Neural progenitor cell (in vitro differentiated cells): ENCODE data around the gene IL11RA. TPM values are rescaled to one million over a fixed set of nuclear protein-coding genes. Genes with fewer than 3 reads are reported as not detected.

ENCODE experiments used
- DNase-seq: peaks from one replicate; pipeline ENCODE4 v3.0.0-alpha.2; 2016; ENCODE audit warnings: low spot score
- H2AFZ ChIP-seq: fragments of 200-600 bp; sonication (generic); replicated peaks from 2 replicates; pipeline ENCODE4 v1.6.1; 2016; ENCODE audit warnings: antibody characterized with exemption
- H3F3A ChIP-seq: fragments of 200-600 bp; sonication (generic); 2 replicates; pipeline ENCODE4 v1.6.1; 2016; ENCODE audit warnings: antibody characterized with exemption, low read depth
- H3K27ac ChIP-seq: fragments of 200-600 bp; sonication (generic); 2 replicates; pipeline ENCODE4 v1.5.1; 2016; ENCODE audit warnings: mild to moderate bottlenecking
- H3K27me3 ChIP-seq: fragments of 200-600 bp; sonication (generic); 2 replicates; pipeline ENCODE4 v1.6.1; 2016; ENCODE audit warnings: mild to moderate bottlenecking, moderate library complexity
- H3K36me3 ChIP-seq: fragments of 200-600 bp; sonication (generic); 2 replicates; pipeline ENCODE4 v1.5.1; 2016
- H3K4me1 ChIP-seq: fragments of 200-600 bp; sonication (generic); 2 replicates; pipeline ENCODE4 v1.6.1; 2016; ENCODE audit warnings: mixed run types
- H3K4me2 ChIP-seq: fragments of 200-600 bp; sonication (generic); 2 replicates; pipeline ENCODE4 v1.6.1; 2016
- H3K4me3 ChIP-seq: fragments of 200-600 bp; sonication (generic); 2 replicates; pipeline ENCODE4 v1.5.1; 2016
- H3K79me2 ChIP-seq: fragments of 200-600 bp; sonication (generic); 2 replicates; pipeline ENCODE4 v1.6.1; 2016; ENCODE audit warnings: low read depth
- H3K9ac ChIP-seq: fragments of 200-600 bp; sonication (generic); 2 replicates; pipeline ENCODE4 v1.6.1; 2016
- H3K9me3 ChIP-seq: fragments of 200-600 bp; sonication (generic); 2 replicates; pipeline ENCODE4 v1.5.1; 2016; ENCODE audit warnings: low read depth
- H4K20me1 ChIP-seq: fragments of 200-600 bp; sonication (generic); 2 replicates; pipeline ENCODE4 v1.6.1; 2016; ENCODE audit warnings: low read depth
- H3K27ac Mint-ChIP-seq: 3 replicates; pipeline ENCODE4 v1.8.0; 2021; ENCODE audit warnings: mixed read lengths
- H3K27me3 Mint-ChIP-seq: 2 replicates; pipeline ENCODE4 v1.8.0; 2022; ENCODE audit warnings: low read depth, mild to moderate bottlenecking, inconsistent platforms, moderate library complexity, mixed read lengths; ENCODE audit not compliant: insufficient read depth
- H3K36me3 Mint-ChIP-seq: 3 replicates; pipeline ENCODE4 v1.8.0; 2021; ENCODE audit warnings: mixed read lengths
- H3K4me1 Mint-ChIP-seq: 3 replicates; pipeline ENCODE4 v1.8.0; 2021; ENCODE audit warnings: mixed read lengths
- H3K4me3 Mint-ChIP-seq: 3 replicates; pipeline ENCODE4 v1.8.0; 2021; ENCODE audit warnings: mild to moderate bottlenecking, moderate library complexity, mixed read lengths
- H3K9me3 Mint-ChIP-seq: 3 replicates; pipeline ENCODE4 v1.8.0; 2020; ENCODE audit warnings: mixed read lengths
- CTCF ChIP-seq: fragments of 200-600 bp; sonication (generic); IDR thresholded peaks from 2 replicates; pipeline ENCODE4 v1.5.1; 2017; ENCODE audit warnings: antibody characterized with exemption, mild to moderate bottlenecking
- EZH2 ChIP-seq: fragments of 200-600 bp; sonication (generic); IDR thresholded peaks from 2 replicates; pipeline ENCODE4 v1.6.1; 2017; ENCODE audit warnings: antibody characterized with exemption, mild to moderate bottlenecking, moderate library complexity
- EZH2phosphoT487 ChIP-seq: fragments of 200-600 bp; sonication (generic); IDR thresholded peaks from 2 replicates; pipeline ENCODE4 v1.6.1; 2017; ENCODE audit warnings: antibody characterized with exemption
- total RNA-seq: library from RNA; depleted of rRNA; stranded (reverse); fragments of >200 nt; gene quantifications from 2 replicates; pipeline ENCODE4 v1.2.3, GENCODE V29; 2015; ENCODE audit warnings: low replicate concordance

Gene IL11RA
- total RNA-seq, 1 donor from 2014 or later = 12.7 TPM

GRCh38 chr9:34658461-34658860 lies 6.5 kb downstream of the IL11RA start:
- Histone ChIP-seq H3K9me3 (no peaks in the 10 kb centered on the region), H3K79me2 (no peaks in the 10 kb centered on the region), H3K27ac (no peak overlapping the region), H3F3A (no peaks in the 10 kb centered on the region), H3K4me3 (no peak overlapping the region), H3K36me3 (no peaks in the 10 kb centered on the region), H4K20me1 (no peaks in the 10 kb centered on the region), H3K4me2 (no peak overlapping the region), H3K9ac (no peak overlapping the region), H3K4me1 (peaks cover 7% of the 10 kb centered on the region), H3K27me3 (no peaks in the 10 kb centered on the region), H2AFZ (no peak overlapping the region)
- TF ChIP-seq CTCF (no peak), EZH2 (no peak), EZH2phosphoT487 (no peak)
- peaks cover 18% of the 10 kb centered on the region for H3K4me1 Mint-ChIP-seq
- H3K9me3 Mint-ChIP-seq = no peaks in the 10 kb centered on the region
- peaks cover 4% of the 10 kb centered on the region for H3K27me3 Mint-ChIP-seq
- no peaks in the 10 kb centered on the region for H3K36me3 Mint-ChIP-seq
- H3K4me3 Mint-ChIP-seq = no peak overlapping the region
- no peak overlapping the region for H3K27ac Mint-ChIP-seq
- DNase-seq = no peak

GRCh38 chr9:34659592-34660253 lies 7.7 kb downstream of the IL11RA start:
- H3F3A ChIP-seq = peaks cover 7% of the 10 kb centered on the region
- no peaks in the 10 kb centered on the region for H3K36me3 ChIP-seq
- H3K4me3 Mint-ChIP-seq = no peak overlapping the region
- peaks cover 12% of the 10 kb centered on the region for H4K20me1 ChIP-seq
- no peaks in the 10 kb centered on the region for H3K4me1 ChIP-seq
- TF ChIP-seq EZH2phosphoT487 (no peak), CTCF (no peak), EZH2 (no peak)
- no peak for DNase-seq
- no peak overlapping the region for H3K4me2 ChIP-seq
- no peak overlapping the region for H2AFZ ChIP-seq
- no peaks in the 10 kb centered on the region for H3K79me2 ChIP-seq
- H3K27me3 Mint-ChIP-seq = peaks cover 6% of the 10 kb centered on the region
- no peaks in the 10 kb centered on the region for H3K27me3 ChIP-seq
- no peaks in the 10 kb centered on the region for H3K9me3 Mint-ChIP-seq
- no peak overlapping the region for H3K9ac ChIP-seq
- H3K4me3 ChIP-seq = no peak overlapping the region
- H3K27ac Mint-ChIP-seq = no peak overlapping the region
- H3K36me3 Mint-ChIP-seq = no peaks in the 10 kb centered on the region
- peaks cover 16% of the 10 kb centered on the region for H3K4me1 Mint-ChIP-seq
- H3K27ac ChIP-seq = no peak overlapping the region
- no peaks in the 10 kb centered on the region for H3K9me3 ChIP-seq

GRCh38 chr9:34662526-34663302 lies 10.7 kb downstream of the IL11RA start, which contains the start of gene CCL27:
CCL27 (minus strand) TSS chr9:34662657; CDS start chr9:34662633, 24 bp downstream.
- H3K4me3 Mint-ChIP-seq = no peak within 1 kb of the TSS
- no peak within 1 kb of the TSS for H3K4me3 ChIP-seq
- no peak within 1 kb of the TSS for H3K27ac ChIP-seq
- peaks cover 5% of the 10 kb centered on the region for H3K36me3 Mint-ChIP-seq
- no peak within 1 kb of the TSS for H3K27ac Mint-ChIP-seq
- H2AFZ ChIP-seq = no peak within 1 kb of the TSS
- no peak within 1 kb of the TSS for H3K4me2 ChIP-seq
- H3K9me3 ChIP-seq = no peaks in the 10 kb centered on the region
- DNase-seq = no peak
- peaks cover 10% of the 10 kb centered on the region for H3K4me1 Mint-ChIP-seq
- H3K9ac ChIP-seq = no peak within 1 kb of the TSS
- TF ChIP-seq CTCF (no peak), EZH2 (no peak), EZH2phosphoT487 (no peak)
- peaks cover 8% of the 10 kb centered on the region for H3K27me3 Mint-ChIP-seq
- H3K36me3 ChIP-seq = no peaks in the 10 kb centered on the region
- H3K9me3 Mint-ChIP-seq = no peaks in the 10 kb centered on the region
- no peaks in the 10 kb centered on the region for H3K27me3 ChIP-seq
- peaks cover 14% of the 10 kb centered on the region for H4K20me1 ChIP-seq
- H3K4me1 ChIP-seq = peaks cover 4% of the 10 kb centered on the region
- H3F3A ChIP-seq = peaks cover 16% of the 10 kb centered on the region
- peaks cover 17% of the 10 kb centered on the region for H3K79me2 ChIP-seq
